Stomach (tissue), 9 donors: ENCODE data around the gene AKR1B15. TPM values are rescaled to one million over a fixed set of nuclear protein-coding genes. Genes with fewer than 3 reads are reported as not detected.

Experiments used
- DNase-seq, 2 donors: peaks; one replicate each; pipeline versions ENCODE4 v3.0.0 to v3.0.0-alpha.2; 2013 to 2019
- H3K27ac ChIP-seq, 5 donors: fragments of 200-600 bp in 4 of 5; sonication (generic) in 4 of 5; one replicate each; pipeline ENCODE4 v1.5.1; 2013 to 2019; ENCODE audit warnings: mild to moderate bottlenecking in 1 of 5, moderate library complexity in 1 of 5
- H3K27me3 ChIP-seq, 3 donors: fragments of 200-600 bp; sonication (generic); one replicate each; pipeline ENCODE4 v1.5.1; 2017 to 2019; ENCODE audit warnings: mixed run types in 1 of 3
- H3K36me3 ChIP-seq, 4 donors: fragments of 200-600 bp; sonication (generic); 1 replicate in 3 of 4; 2 replicates in 1 of 4; pipeline ENCODE4 v1.5.1; 2016 to 2019
- H3K4me1 ChIP-seq, 4 donors: fragments of 200-600 bp; sonication (generic); one replicate each; pipeline ENCODE4 v1.5.1; 2016 to 2019
- H3K4me3 ChIP-seq, 4 donors: fragments of 200-600 bp; sonication (generic) in 3 of 4; one replicate each; pipeline ENCODE4 v1.5.1; 2016 to 2019; ENCODE audit warnings: mild to moderate bottlenecking in 1 of 4
- H3K9me3 ChIP-seq, 4 donors: fragments of 200-600 bp; sonication (generic); one replicate each; pipeline ENCODE4 v1.5.1; 2016 to 2019
- CTCF ChIP-seq, 7 experiments: fragments of 450-650 bp in 4 of 7; fragments of 200-600 bp in 3 of 7; sonication (generic) in 3 of 7; IDR thresholded peaks; one replicate each; pipeline ENCODE4 v1.5.1; 2016 to 2019; ENCODE audit warnings: antibody characterized with exemption in 7 of 7, control low read depth in 2 of 7, mild to moderate bottlenecking in 1 of 7
- EP300 ChIP-seq: sonication (generic); formaldehyde crosslinking; IDR thresholded peaks from one replicate; pipeline ENCODE4 v1.6.1; 2017; ENCODE audit warnings: antibody characterized with exemption
- POLR2A ChIP-seq, 4 donors: fragments of 450-650 bp; IDR thresholded peaks; one replicate each; pipeline ENCODE4 v1.6.1; 2016; ENCODE audit warnings: antibody characterized with exemption in 4 of 4, control low read depth in 2 of 4, mild to moderate bottlenecking in 1 of 4, moderate library complexity in 1 of 4
- POLR2AphosphoS5 ChIP-seq, 3 donors: sonication (generic); formaldehyde crosslinking; IDR thresholded peaks; one replicate each; pipeline ENCODE4 v1.6.1; 2016; ENCODE audit warnings: antibody characterized with exemption in 3 of 3
- WGBS, 5 donors: extraction: QIAGEN DNeasy Blood & Tissue Kit in 3 of 5; methylation state at CpG; one replicate each; pipeline versions ENCODE4 v1.1.5 to v1.1.7; 2013 to 2018; 5-methylcytosine and 5-hydroxymethylcytosine counted together
- intact Hi-C: fragments of 100-400 bp; cut with DNase I; formaldehyde crosslinking; loops from one replicate; pipeline ENCODE4 v1.15.1; 2023; ENCODE audit warnings: low total_unique reads
- polyA plus RNA-seq, 3 donors: library from polyadenylated mRNA; stranded (reverse); fragments of 200-250 nt; gene quantifications; one replicate each; pipeline ENCODE4 v1.2.3, GENCODE V29; 2013
- total RNA-seq, 5 donors: library from RNA; depleted of rRNA; stranded (reverse); fragments of >200 nt; gene quantifications; one replicate each; pipeline versions ENCODE4 v1.1.0 to v1.2.3, GENCODE V29; 2014 to 2016
- donor health status: healthy with polysubstance abuse.
- donor health status: Bipolar disorder and iron deficiency.
- donor health status: healthy.

AKR1B15 gene
- total and polyA plus RNA-seq, 8 donors, result 0.08 to 1.8 (median 0.72) TPM; not detected in 5

- Histone ChIP-seq H3K9me3 (no peaks in the 10 kb centered on the region), H3K27me3 (no peaks in the 10 kb centered on the region), H3K36me3 (no peaks in the 10 kb centered on the region), H3K4me1 (no peaks in the 10 kb centered on the region), H3K4me3 (no peak overlapping the region), H3K27ac (no peak overlapping the region)
- intact Hi-C loops, result loop anchor here (10.0 kb wide), 1 partner anchor 309 kb away; no protein-coding TSS in a partner anchor
- TF ChIP-seq POLR2A (IDR thresholded peaks at IDR 0.05), result no peak
- TF ChIP-seq EP300, result no peak
- no peak for TF ChIP-seq POLR2AphosphoS5 (IDR thresholded peaks at IDR 0.05)
- no peak for TF ChIP-seq CTCF (IDR thresholded peaks at IDR 0.05)
- 54 to 62% (median 59%) methylated on average over 3 of the region's 3 CpGs for WGBS, 5 donors
- DNase-seq, result no peak
Observed at GRCh38 chr7:134625550-134625949, 76.6 kb downstream of the AKR1B15 start.

GRCh38 chr7:134627109-134627774 lies 78.3 kb downstream of the AKR1B15 start:
- intact Hi-C loops, result loop anchor here (10.0 kb wide), 1 partner anchor 308 kb away; no protein-coding TSS in a partner anchor
- Histone ChIP-seq H3K4me3 (no peak overlapping the region), H3K9me3 (no peaks in the 10 kb centered on the region), H3K27me3 (no peaks in the 10 kb centered on the region), H3K4me1 (no peaks in the 10 kb centered on the region), H3K36me3 (no peaks in the 10 kb centered on the region), H3K27ac (no peak overlapping the region)
- 64 to 92% (median 88%) methylated on average over 2 of the region's 2 CpGs for WGBS, 5 donors
- no peak for TF ChIP-seq EP300
- no peak for TF ChIP-seq POLR2A (IDR thresholded peaks at IDR 0.05)
- no peak for TF ChIP-seq POLR2AphosphoS5 (IDR thresholded peaks at IDR 0.05)
- no peak for TF ChIP-seq CTCF (IDR thresholded peaks at IDR 0.05)
- DNase-seq, result no peak

- Histone ChIP-seq H3K9me3 (no peaks in the 10 kb centered on the region), H3K36me3 (no peaks in the 10 kb centered on the region), H3K4me3 (no peak overlapping the region), H3K27ac (no peak overlapping the region), H3K27me3 (no peaks in the 10 kb centered on the region), H3K4me1 (no peaks in the 10 kb centered on the region)
- TF ChIP-seq POLR2A (IDR thresholded peaks at IDR 0.05) (no peak), POLR2AphosphoS5 (IDR thresholded peaks at IDR 0.05) (no peak), CTCF (IDR thresholded peaks at IDR 0.05) (no peak), EP300 (no peak)
- intact Hi-C loops, result loop anchor here (10.0 kb wide), 1 partner anchor 307 kb away; no protein-coding TSS in a partner anchor
- no peak for DNase-seq
- 0% methylated on average over 1 of the region's 1 CpG for WGBS, 5 donors
Observed at GRCh38 chr7:134627775-134628153, 78.9 kb downstream of the AKR1B15 start.

GRCh38 chr7:134629445-134629844 lies 80.5 kb downstream of the AKR1B15 start:
- no peaks in the 10 kb centered on the region for H3K4me1 ChIP-seq
- H3K4me3 ChIP-seq, result no peak overlapping the region
- no peak for TF ChIP-seq EP300
- no peak for TF ChIP-seq CTCF (IDR thresholded peaks at IDR 0.05)
- TF ChIP-seq POLR2A (IDR thresholded peaks at IDR 0.05), result no peak
- no peak for TF ChIP-seq POLR2AphosphoS5 (IDR thresholded peaks at IDR 0.05)
- H3K27me3 ChIP-seq, result no peaks in the 10 kb centered on the region
- DNase-seq, result no peak
- intact Hi-C loops, result loop anchor here (10.0 kb wide), 1 partner anchor 305 kb away; no protein-coding TSS in a partner anchor
- H3K27ac ChIP-seq, result no peak overlapping the region
- no peaks in the 10 kb centered on the region for H3K9me3 ChIP-seq
- H3K36me3 ChIP-seq, result no peaks in the 10 kb centered on the region

Other genes with a start within 250 kb of the AKR1B15 start
- gene SLC35B4, start 232.2 kb upstream of the AKR1B15 start, total RNA-seq, result 10 to 100 TPM in 2 of 5 donors, 1 to 10 TPM in 3; 3.2 to 13.0 (median 8.3) TPM
- 1 to 10 TPM; 1.9 to 2.0 (median 2.0) TPM for gene SLC35B4, start 232.2 kb upstream of the AKR1B15 start, polyA plus RNA-seq
- 100 to 1,000 TPM in 1 of 5 donors, 10 to 100 TPM in 2, 1 to 10 TPM in 2; 2.9 to 186 (median 24.6) TPM for gene AKR1B1, start 90.0 kb upstream of the AKR1B15 start, total RNA-seq
- 100 to 1,000 TPM in 2 of 3 donors, 10 to 100 TPM in 1; 25.8 to 139 (median 104) TPM for gene AKR1B1, start 90.0 kb upstream of the AKR1B15 start, polyA plus RNA-seq
- 100 to 1,000 TPM in 4 of 5 donors, 10 to 100 TPM in 1; 68.1 to 439 (median 298) TPM for gene AKR1B10, start 21.5 kb upstream of the AKR1B15 start, total RNA-seq
- gene AKR1B10, start 21.5 kb upstream of the AKR1B15 start, polyA plus RNA-seq, result 1,000 to 10,000 TPM in 1 of 3 donors, 100 to 1,000 TPM in 1, 10 to 100 TPM in 1; 95.0 to 1,745 (median 243) TPM
- gene BPGM, start 97.7 kb downstream of the AKR1B15 start, total RNA-seq, result 10 to 100 TPM in 3 of 5 donors, 1 to 10 TPM in 2; 4.7 to 47.3 (median 20.2) TPM
- gene BPGM, start 97.7 kb downstream of the AKR1B15 start, polyA plus RNA-seq, result 10 to 100 TPM; 13.0 to 22.5 (median 19.4) TPM
- 1,000 to 10,000 TPM in 1 of 5 donors, 100 to 1,000 TPM in 4; 300 to 1,007 (median 620) TPM for gene CALD1, start 230.5 kb downstream of the AKR1B15 start, total RNA-seq
- 100 to 1,000 TPM; 146 to 179 (median 172) TPM for gene CALD1, start 230.5 kb downstream of the AKR1B15 start, polyA plus RNA-seq